Measurements from ENCODE around the gene NQO1. TPM values are rescaled to one million over a fixed set of nuclear protein-coding genes. Genes with fewer than 3 reads are reported as not detected.

NQO1 gene
- total and polyA plus RNA-seq, 2 of the 8 experiments (the other 6 are each of a cell fraction or from before 2014, with no cell fraction given): 32.7 to 45.7 TPM

DNA sequence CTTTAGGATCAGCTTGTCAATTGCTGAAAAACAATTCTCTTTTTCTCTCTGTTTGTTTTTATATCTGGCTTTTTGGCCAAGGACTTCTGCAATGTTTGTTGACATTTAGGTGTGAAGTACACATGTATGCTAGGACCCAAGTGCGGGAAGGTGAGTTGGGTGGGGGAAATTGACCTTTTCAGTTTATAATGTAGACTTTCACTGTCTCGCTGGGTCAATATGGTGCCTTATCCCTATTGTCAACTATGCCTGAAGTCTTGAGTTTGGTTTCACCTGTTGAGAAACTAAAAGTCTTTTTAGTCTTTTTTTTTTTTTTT lies 45.2 kb upstream of the NQO1 start:
- FAIRE-seq (no peak), DNase-seq (ENCODE audit: low read depth in 1 of 2, low spot score in 2 of 2) (no peak)
- Histone ChIP-seq H3K79me1 (ENCODE audit: low read depth, low read length) (peaks cover 3% of the 10 kb centered on the region), H2BK120ac (replicated peaks; ENCODE audit: low read depth, low read length) (no peak overlapping the region), H4K91ac (replicated peaks; ENCODE audit: insufficient read length, low read length) (no peak overlapping the region), H3K4me2 (ENCODE audit: insufficient read depth in 1 of 2, low read depth in 2 of 2, low read length in 2 of 2) (no peak overlapping the region), H3K4me3 (ENCODE audit: extremely low read depth in 1 of 4, insufficient read depth in 2 of 4, low read depth in 3 of 4, low read length in 4 of 4) (no peak overlapping the region), H4K20me1 (replicated peaks in 1 of 2; ENCODE audit: control insufficient read depth in 1 of 2, insufficient read depth in 2 of 2, low read length in 2 of 2) (peaks cover 0 to 5% of the 10 kb centered on the region in 2 experiments), H4K8ac (ENCODE audit: extremely low read depth, insufficient read depth, low read length) (no peak overlapping the region), H3K56ac (replicated peaks; ENCODE audit: insufficient read length, low read depth, low read length) (no peak overlapping the region), H3K27ac (ENCODE audit: low read depth, low read length) (no peak overlapping the region), H2AK5ac (ENCODE audit: low read depth, low read length) (no peak overlapping the region), H3K23me2 (ENCODE audit: low read depth, low read length) (no peaks in the 10 kb centered on the region), H2BK12ac (ENCODE audit: low read depth, low read length) (no peak overlapping the region), H3K14ac (ENCODE audit: insufficient read length) (no peak overlapping the region), H2BK20ac (ENCODE audit: low read length) (no peak overlapping the region), H3K9ac (replicated peaks in 1 of 4; ENCODE audit: extremely low read depth in 1 of 4, low read depth in 3 of 4, low read length in 3 of 4) (no peak overlapping the region), H3K79me2 (ENCODE audit: control insufficient read depth in 1 of 2, insufficient read depth in 2 of 2, low read length in 2 of 2) (peaks cover 0 to 73% of the 10 kb centered on the region in 2 experiments; a peak in 2 of 4 replicates), H2AFZ (ENCODE audit: low read length) (no peak overlapping the region), H3K4me1 (replicated peaks in 1 of 4; ENCODE audit: control insufficient read depth in 3 of 4, insufficient read depth in 4 of 4, low read length in 3 of 4) (no peaks in the 10 kb centered on the region), H3K9me3 (ENCODE audit: insufficient read depth in 2 of 2, low read depth in 1 of 2, low read length in 1 of 2) (peaks cover 0 to 13% of the 10 kb centered on the region in 2 experiments; a peak in 1 of 4 replicates), H3K18ac (ENCODE audit: extremely low read depth, low read length) (no peak overlapping the region), H2BK15ac (ENCODE audit: low read length) (no peak overlapping the region), H3K4ac (replicated peaks; ENCODE audit: insufficient read length, low read depth, low read length) (no peak overlapping the region), H3K27me3 (replicated peaks in 1 of 4; ENCODE audit: control insufficient read depth in 3 of 4, extremely low read depth in 1 of 4, insufficient read depth in 3 of 4, low read length in 3 of 4) (no peaks in the 10 kb centered on the region), H3K23ac (ENCODE audit: insufficient read length) (no peak overlapping the region), H3K36me3 (ENCODE audit: control insufficient read depth in 2 of 4, insufficient read depth in 4 of 4, low read length in 3 of 4) (no peaks in the 10 kb centered on the region), H4K5ac (ENCODE audit: insufficient read length, low read depth, low read length) (no peak overlapping the region), H2BK5ac (ENCODE audit: low read depth, low read length) (no peak overlapping the region)
- ChIA-PET CTCF (ENCODE audit: partially characterized antibody) (interaction anchor here (1.2 kb wide), 1 partner anchor 25 kb away, joined by 5 read pairs; no protein-coding TSS in a partner anchor), POLR2A (ENCODE audit: partially characterized antibody) (interaction anchor here (0.7 to 3.2 kb wide), 3 partner anchors 9 to 19 kb away, joined by 3 to 9 read pairs (median 3); no protein-coding TSS in a partner anchor)
- WGBS, 2 experiments (ENCODE audit: extremely low coverage in 1 of 2, insufficient coverage in 1 of 2, insufficient read length in 1 of 2, insufficient replicate concordance in 2 of 2, low coverage in 1 of 2, low lambda C conversion rate in 2 of 2, missing lambda C conversion rate in 1 of 2): 96% methylated on average over 2 of the region's 2 CpGs; no CpG with 5 or more reads in 1 of the 2 experiments
- no peak for TF ChIP-seq KDM1A (IDR thresholded peaks at IDR 0.05; ENCODE audit: borderline replicate concordance, low read length)
- TF ChIP-seq BRCA1 (IDR thresholded peaks at IDR 0.05; ENCODE audit: low read depth, low read length): no peak
- no peak for TF ChIP-seq NANOG (IDR thresholded peaks at IDR 0.05; ENCODE audit: insufficient read depth, low read depth, low read length, poor library complexity, severe bottlenecking)
- TF ChIP-seq EP300 (IDR thresholded peaks at IDR 0.05; ENCODE audit: borderline replicate concordance in 1 of 2, low read depth in 2 of 2, low read length in 2 of 2): no peak
- TF ChIP-seq EGR1 (IDR thresholded peaks at IDR 0.05; ENCODE audit: borderline replicate concordance, low read depth, low read length): no peak
- no peak for TF ChIP-seq MAX (IDR thresholded peaks at IDR 0.05)
- TF ChIP-seq ASH2L (IDR thresholded peaks at IDR 0.05; ENCODE audit: low read length): no peak
- TF ChIP-seq KDM5A (IDR thresholded peaks at IDR 0.05; ENCODE audit: low read length): no peak
- no peak for TF ChIP-seq RFX5 (IDR thresholded peaks at IDR 0.05; ENCODE audit: borderline replicate concordance, low read depth, low read length)
- TF ChIP-seq BCL11A (IDR thresholded peaks at IDR 0.05; ENCODE audit: low read depth in 2 of 2, low read length in 2 of 2): no peak
- TF ChIP-seq, protein P1, sequence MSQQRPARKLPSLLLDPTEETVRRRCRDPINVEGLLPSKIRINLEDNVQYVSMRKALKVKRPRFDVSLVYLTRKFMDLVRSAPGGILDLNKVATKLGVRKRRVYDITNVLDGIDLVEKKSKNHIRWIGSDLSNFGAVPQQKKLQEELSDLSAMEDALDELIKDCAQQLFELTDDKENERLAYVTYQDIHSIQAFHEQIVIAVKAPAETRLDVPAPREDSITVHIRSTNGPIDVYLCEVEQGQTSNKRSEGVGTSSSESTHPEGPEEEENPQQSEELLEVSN (IDR thresholded peaks at IDR 0.05): no peak

Data from H1 (cell line).